Stimulated activated CD4-positive, alpha-beta T cell treated with anti-CD3 and anti-CD28 coated beads, Interleukin-1b, Interleukin-23, amount 100 ng/mL, for 48 hours (primary cell): ENCODE data around the gene FAM234A.
A peak's percentile ranks its signal among the peaks of the same experiment; 100 is the strongest.
"Not testable (repeated sequence)": the region's sequence is repeated elsewhere in the genome, so short reads cannot be mapped to it uniquely, and the experiment has no call there.

Experiments used
- DNase-seq: peaks from one replicate; pipeline ENCODE4 v3.0.0-alpha.2; 2020

The FAM234A gene

GRCh38 chr16:266258-267164 is 31.9 kb downstream of the FAM234A start:
- DNase-seq, result no peak

- DNase-seq, result not testable (repeated sequence)
These were observed 32.9 kb downstream of the FAM234A start for GRCh38 chr16:267562-267961.

DNA sequence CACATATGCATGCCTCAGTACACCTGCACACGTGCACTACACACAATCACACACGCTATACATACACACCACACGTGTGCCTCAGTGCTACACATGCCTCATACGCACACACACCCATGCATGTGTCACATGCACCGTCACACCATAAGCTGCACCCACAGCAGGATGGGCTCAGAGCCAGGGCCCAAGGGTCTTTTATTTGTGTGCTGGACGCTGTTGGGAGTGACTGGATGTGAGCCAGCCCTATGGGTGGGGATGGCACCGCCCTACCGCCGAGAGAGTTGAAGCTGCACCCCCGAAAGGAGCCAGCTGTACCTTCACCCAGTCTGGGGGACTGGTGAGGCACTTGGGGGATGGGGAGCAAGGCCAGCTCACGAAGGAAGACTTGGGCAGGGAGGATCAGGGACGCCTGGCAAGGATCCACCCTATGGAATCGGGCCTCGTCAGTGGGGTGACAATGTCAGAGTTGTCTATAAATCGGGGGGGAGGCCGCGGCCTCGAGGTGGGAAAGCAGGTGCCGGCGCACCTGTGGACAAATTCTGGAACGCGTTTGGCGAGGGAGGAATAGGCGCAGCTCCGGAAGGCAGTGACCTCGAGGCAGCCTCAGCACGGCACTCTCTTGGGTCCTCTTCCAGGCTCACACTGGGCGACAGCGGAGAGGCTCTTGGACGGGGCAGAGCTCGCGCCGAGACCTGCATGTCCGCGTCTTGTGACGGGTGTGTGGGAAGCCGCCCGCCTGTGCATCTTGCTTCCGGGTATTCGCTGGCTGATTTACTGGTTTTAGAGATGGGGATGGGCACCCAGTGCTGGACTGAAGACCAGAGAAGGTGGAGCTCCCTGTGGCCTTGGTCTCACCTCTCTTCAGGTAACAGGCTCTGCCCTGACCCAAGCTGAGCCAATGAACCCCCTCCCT is 33.8 kb downstream of the FAM234A start:
- DNase-seq, result no peak

- no peak for DNase-seq
These were observed 34.6 kb downstream of the FAM234A start for GRCh38 chr16:269061-269796.

DNA sequence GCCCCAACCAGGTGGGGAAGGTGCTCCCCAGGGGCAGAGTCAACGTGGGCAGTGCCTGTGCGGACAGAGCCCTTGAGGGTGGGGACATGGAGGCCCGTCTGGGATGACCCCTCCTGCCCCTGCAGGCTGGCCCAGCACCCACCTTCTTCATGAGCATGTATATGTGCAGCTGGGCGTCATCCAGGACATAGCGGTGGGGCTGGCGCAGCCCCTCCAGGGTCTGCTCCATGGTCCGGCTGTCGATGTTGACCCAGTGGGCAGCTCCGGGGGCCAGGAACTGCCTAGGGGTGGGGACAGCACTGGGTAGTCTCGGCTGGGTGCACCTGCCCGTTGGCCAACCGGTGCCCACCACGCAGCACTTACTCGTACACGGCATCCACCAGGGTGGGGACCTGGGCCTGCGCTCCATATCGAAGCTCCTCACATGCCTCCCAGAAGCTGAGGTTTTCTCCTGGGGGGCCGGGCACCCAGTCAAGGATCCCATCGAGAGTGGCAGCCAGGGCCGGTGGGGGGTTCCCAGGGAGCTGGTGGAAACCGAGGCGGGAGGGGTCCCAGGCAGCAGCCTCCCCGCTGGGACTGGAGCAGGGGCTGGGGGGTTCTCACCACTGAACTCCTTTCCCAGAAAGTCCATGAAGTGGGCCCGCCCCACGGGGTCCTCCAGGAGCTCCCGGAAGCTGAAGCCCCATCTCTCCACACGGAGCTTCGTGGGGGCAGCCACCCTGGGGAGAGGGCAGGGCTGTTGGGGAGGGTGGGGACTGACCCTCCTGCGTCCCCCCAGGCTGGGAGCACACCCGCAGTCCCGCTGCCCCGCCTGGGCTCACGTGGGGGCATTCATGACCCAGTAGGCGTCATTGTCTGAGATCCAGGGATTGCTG is 36.0 kb downstream of the FAM234A start:
- no peak for DNase-seq

GRCh38 chr16:272633-273546 is 38.3 kb downstream of the FAM234A start:
- DNase-seq, result no peak

DNA sequence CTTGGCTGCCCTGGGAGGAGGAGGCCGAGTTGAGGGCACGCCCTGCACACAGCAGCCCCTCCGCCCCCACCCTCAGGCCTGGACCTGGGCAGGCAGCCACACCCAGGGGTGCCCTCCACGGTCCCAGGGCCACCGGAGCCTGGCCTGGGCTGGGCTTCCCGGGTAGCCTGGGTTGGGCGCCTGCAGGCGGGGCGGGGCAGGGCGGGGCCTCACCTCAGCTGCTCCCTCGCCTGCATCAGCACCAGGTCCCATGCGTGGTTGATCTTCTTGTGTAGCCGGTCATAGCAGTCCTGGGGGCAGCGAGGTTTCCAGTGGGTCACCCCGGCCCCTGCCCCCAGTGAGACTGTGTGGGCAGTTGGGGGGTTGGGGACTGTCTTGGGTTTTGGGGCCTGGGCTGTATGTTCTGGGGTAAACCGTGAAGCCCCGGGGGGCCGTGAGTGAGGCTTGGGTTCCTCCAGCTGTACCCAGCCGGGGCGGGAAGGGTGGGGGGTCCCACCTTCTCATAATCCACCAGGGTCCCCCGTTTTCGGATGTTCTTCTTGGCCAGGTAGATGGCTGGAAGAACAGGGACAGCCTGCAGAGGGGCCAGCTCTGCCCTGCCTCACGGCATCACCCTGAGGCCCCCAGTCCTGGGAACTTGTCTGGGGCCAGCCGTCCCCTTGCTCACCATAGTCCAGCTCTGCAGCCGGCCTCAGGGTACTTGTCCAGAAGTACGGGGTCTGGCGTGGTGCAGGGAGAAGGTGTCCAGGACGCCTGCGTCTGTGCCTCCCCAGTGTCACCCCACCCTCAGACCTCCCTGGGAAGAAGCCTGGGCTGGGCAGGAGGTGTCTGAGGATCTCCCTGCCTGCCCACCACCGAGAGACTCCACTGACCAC is 39.2 kb downstream of the FAM234A start:
- DNase-seq, result no peak

- DNase-seq, result no peak
These were observed 40.5 kb downstream of the FAM234A start for GRCh38 chr16:275041-275641.

DNA sequence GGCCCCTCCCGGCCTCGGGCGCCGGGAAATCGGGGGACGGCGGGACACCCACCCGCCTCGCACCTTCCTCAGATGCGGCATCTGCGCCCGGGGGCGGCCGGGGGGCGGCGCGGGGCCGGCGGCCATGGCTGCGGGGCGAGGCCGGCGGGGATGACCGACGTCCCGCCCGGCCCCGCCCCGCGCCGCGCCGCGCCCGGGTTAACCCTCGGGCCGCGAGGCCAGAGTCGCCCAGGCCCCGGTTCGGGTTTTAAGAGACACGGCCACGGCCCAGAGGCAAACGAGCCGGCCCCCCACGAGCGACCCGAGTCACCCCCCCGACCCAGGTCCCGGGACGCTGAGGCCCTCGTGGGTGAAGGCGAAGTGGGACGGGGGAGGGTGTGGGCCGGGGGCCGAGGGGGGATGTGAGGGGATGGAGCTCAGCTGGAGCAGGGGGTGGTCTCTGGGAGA is 41.2 kb downstream of the FAM234A start, which contains the start of gene RGS11:
Gene RGS11 (minus strand): TSS at position 159 of the 447 bp plus-strand sequence. CDS start 33 bp downstream, at position 126.
- no peak for DNase-seq

GRCh38 chr16:276426-277077 is 41.9 kb downstream of the FAM234A start:
- no peak for DNase-seq

DNA sequence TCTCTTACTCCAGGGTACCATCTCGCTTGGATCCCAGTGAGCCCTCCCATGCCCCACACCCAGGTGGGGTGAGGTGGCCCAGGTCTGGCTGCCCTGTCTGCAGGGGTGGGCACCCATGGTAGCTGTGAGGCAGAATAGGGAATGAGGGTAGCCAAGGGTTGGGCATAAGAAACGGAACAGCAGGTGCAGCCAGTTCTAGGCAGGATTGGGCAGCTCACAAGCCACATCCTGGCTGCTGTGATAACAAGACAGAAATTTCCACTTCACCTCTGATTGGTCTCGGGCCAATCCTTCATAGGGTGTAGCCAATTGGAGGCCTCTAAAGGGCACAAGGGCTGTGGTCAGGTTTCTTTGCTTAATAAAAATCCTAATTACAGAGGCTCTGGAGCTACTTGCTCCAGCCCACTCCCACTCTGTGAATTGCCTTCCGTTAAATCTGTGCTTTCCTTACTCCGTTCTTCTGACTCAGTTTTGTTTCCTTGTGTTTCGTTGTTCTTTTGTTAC is 44.3 kb downstream of the FAM234A start:
- peak; percentile 30 for DNase-seq

GRCh38 chr16:279531-279930 is 44.9 kb downstream of the FAM234A start:
- DNase-seq, result no peak

DNA sequence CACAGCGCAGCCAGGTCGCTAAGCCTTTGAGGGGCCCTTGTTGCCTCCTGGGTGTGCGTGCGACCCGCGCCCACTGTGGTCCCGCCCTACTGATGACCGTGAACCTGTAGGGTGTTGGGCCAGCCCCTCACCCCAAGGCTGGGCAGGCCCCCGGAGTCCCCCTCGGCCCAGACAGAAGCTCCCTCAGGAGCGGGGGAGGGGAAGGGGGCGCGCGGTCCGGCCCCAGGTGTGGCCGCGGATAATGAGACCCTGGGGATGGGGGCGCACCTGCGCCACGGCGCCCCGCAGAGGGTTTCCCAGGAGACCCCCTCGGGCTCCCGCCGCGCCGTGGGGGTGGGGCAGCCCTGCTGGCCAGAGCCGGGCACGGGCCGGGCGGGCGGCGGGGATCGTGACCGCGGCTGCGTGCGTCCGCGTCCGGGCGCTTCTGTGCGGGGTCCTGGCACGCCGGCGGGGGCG is 45.4 kb downstream of the FAM234A start:
- no peak for DNase-seq

DNA sequence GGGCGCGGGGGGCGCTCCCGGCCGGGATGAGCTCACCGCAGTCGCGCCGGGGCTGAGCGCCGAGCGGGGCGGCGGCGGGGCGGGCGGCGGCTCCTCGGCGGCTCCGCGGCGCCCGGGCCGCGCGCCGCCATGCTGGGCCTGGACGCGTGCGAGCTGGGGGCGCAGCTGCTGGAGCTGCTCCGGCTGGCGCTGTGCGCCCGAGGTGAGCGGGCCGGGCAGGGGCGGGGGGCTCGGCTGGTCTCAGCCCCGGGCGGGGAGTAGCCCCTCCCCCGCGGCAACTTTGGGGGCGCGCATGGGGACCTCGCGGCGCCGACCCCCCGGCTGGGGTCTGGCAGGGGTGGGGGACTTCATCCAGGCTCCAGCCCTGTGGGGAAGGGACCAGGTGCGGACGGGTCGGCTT is 45.9 kb downstream of the FAM234A start, which contains the start of gene ARHGDIG:
Gene ARHGDIG (plus strand): TSS at position 40 of the 400 bp plus-strand sequence. CDS start 90 bp downstream, at position 130.
- no peak for DNase-seq

GRCh38 chr16:280991-281659 is 46.5 kb downstream of the FAM234A start:
- DNase-seq, result no peak

DNA sequence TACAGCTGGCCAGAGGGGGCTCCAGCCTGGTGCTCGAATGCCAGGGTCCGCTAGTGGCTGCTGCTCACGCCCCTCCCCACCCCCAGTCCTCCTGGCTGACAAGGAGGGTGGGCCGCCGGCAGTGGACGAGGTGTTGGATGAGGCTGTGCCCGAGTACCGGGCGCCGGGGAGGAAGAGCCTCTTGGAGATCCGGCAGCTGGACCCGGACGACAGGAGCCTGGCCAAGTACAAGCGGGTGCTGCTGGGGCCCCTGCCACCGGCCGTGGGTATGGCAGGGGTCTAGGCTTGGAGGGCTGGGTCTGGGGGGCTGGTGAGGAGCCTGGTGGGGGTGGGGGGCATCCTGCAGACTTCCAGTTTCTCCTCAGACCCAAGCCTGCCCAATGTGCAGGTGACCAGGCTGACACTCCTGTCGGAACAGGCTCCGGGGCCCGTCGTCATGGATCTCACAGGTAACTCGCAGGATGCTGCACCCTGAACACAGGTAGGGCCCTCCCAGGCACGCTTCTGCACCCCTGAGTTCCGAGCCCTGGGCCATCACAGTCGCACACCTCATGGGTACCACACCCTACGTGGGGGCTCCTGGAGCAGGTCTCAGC is 47.1 kb downstream of the FAM234A start:
- DNase-seq, result no peak

GRCh38 chr16:282491-282890 is 47.9 kb downstream of the FAM234A start:
- DNase-seq, result no peak
